Measurements from ENCODE around the gene HS3ST5. TPM values are rescaled to one million over a fixed set of nuclear protein-coding genes. Genes with fewer than 3 reads are reported as not detected.

Gene HS3ST5
- total RNA-seq, 1 experiment from 2014 or later = not detected

DNA sequence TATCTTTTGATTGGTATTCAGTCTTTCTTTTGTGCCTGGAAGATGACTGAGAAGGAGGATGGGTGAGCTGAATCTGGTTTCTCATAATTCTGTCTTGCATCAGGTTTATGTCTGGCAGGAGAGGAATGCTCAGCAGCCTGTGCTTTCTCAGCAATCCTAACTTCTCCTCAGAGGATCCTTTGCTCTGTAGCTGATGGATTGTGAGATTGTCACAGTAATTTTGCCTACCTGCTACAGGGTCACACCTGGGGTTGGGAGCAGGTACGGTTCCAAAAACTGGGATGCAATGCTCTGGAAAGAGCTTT, 2.1 kb upstream of the HS3ST5 start:
- Histone ChIP-seq H2AFZ (ENCODE audit: low read depth, low read length, poor library complexity, severe bottlenecking) (no peak overlapping the region), H3K27me3 (ENCODE audit: insufficient read depth, low read length) (peaks cover 13% of the 10 kb centered on the region; the same call in 1 of the 2 replicates), H3K27ac (ENCODE audit: low read depth, low read length) (no peak overlapping the region), H3K36me3 (ENCODE audit: control insufficient read depth in 1 of 2, insufficient read depth in 2 of 2, low read length in 2 of 2) (no peaks in the 10 kb centered on the region), H3K4me3 (replicated peaks in 1 of 2; ENCODE audit: low read depth in 1 of 2, low read length in 2 of 2) (no peak overlapping the region), H4K20me1 (ENCODE audit: insufficient read depth) (no peaks in the 10 kb centered on the region), H3K4me2 (ENCODE audit: low read length) (no peak overlapping the region), H3K9ac (ENCODE audit: low read length) (no peak overlapping the region), H3K9me3 (ENCODE audit: control insufficient read depth in 1 of 2, insufficient read depth in 1 of 2, low read depth in 1 of 2, low read length in 2 of 2) (no peaks in the 10 kb centered on the region), H3K79me2 (ENCODE audit: insufficient read depth, low read length) (no peaks in the 10 kb centered on the region), H3K9me2 (ENCODE audit: insufficient read depth) (no peaks in the 10 kb centered on the region), H3K4me1 (ENCODE audit: control insufficient read depth in 1 of 2, insufficient read depth in 2 of 2, low read length in 2 of 2) (no peaks in the 10 kb centered on the region)
- DNase-seq (ENCODE audit: low read depth, low spot score) = no peak
- ATAC-seq = no peak
- RAD21 ChIA-PET (ENCODE audit: low non-redundant PET in 1 of 2, low total read pairs in 2 of 2, uncharacterized antibody in 2 of 2, unreplicated experiment in 2 of 2) = no interaction called here
- TF ChIP-seq, protein P1, sequence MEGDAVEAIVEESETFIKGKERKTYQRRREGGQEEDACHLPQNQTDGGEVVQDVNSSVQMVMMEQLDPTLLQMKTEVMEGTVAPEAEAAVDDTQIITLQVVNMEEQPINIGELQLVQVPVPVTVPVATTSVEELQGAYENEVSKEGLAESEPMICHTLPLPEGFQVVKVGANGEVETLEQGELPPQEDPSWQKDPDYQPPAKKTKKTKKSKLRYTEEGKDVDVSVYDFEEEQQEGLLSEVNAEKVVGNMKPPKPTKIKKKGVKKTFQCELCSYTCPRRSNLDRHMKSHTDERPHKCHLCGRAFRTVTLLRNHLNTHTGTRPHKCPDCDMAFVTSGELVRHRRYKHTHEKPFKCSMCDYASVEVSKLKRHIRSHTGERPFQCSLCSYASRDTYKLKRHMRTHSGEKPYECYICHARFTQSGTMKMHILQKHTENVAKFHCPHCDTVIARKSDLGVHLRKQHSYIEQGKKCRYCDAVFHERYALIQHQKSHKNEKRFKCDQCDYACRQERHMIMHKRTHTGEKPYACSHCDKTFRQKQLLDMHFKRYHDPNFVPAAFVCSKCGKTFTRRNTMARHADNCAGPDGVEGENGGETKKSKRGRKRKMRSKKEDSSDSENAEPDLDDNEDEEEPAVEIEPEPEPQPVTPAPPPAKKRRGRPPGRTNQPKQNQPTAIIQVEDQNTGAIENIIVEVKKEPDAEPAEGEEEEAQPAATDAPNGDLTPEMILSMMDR (IDR thresholded peaks at IDR 0.05 in 2 of 3, conservative IDR thresholded peaks at IDR 0.05 in 1 of 3; ENCODE audit: borderline replicate concordance in 1 of 3, insufficient read depth in 1 of 3, low read depth in 2 of 3, low read length in 2 of 3) = no peak
- TF ChIP-seq RAD21 (IDR thresholded peaks at IDR 0.05; ENCODE audit: low read depth) (no peak), TCF7L2 (IDR thresholded peaks at IDR 0.05; ENCODE audit: borderline replicate concordance, extremely low read depth, insufficient read depth, insufficient read length) (no peak), ZNF274 (IDR thresholded peaks at IDR 0.05; ENCODE audit: low read depth, low read length) (no peak), SP1 (IDR thresholded peaks at IDR 0.05; ENCODE audit: low read depth) (no peak), ELF1 (IDR thresholded peaks at IDR 0.05; ENCODE audit: borderline replicate concordance, low read depth) (no peak), ZFX (IDR thresholded peaks at IDR 0.05) (no peak), SRF (IDR thresholded peaks at IDR 0.05; ENCODE audit: low read depth) (no peak), EZH2phosphoT487 (IDR thresholded peaks at IDR 0.05; ENCODE audit: borderline replicate concordance) (no peak), FOSL1 (IDR thresholded peaks at IDR 0.05; ENCODE audit: low read depth) (no peak), EGR1 (IDR thresholded peaks at IDR 0.05; ENCODE audit: low read depth) (no peak), POLR2A (IDR thresholded peaks at IDR 0.05; ENCODE audit: borderline replicate concordance, extremely low read depth, insufficient read depth, insufficient read length) (no peak), CEBPB (IDR thresholded peaks at IDR 0.05; ENCODE audit: low read depth) (no peak), CBX3 (IDR thresholded peaks at IDR 0.05; ENCODE audit: low read depth) (no peak), SIN3A (IDR thresholded peaks at IDR 0.05; ENCODE audit: low read depth) (no peak)
- TF ChIP-seq, protein P2, sequence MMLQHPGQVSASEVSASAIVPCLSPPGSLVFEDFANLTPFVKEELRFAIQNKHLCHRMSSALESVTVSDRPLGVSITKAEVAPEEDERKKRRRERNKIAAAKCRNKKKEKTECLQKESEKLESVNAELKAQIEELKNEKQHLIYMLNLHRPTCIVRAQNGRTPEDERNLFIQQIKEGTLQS (IDR thresholded peaks at IDR 0.05) = no peak
- TF ChIP-seq, protein P3, sequence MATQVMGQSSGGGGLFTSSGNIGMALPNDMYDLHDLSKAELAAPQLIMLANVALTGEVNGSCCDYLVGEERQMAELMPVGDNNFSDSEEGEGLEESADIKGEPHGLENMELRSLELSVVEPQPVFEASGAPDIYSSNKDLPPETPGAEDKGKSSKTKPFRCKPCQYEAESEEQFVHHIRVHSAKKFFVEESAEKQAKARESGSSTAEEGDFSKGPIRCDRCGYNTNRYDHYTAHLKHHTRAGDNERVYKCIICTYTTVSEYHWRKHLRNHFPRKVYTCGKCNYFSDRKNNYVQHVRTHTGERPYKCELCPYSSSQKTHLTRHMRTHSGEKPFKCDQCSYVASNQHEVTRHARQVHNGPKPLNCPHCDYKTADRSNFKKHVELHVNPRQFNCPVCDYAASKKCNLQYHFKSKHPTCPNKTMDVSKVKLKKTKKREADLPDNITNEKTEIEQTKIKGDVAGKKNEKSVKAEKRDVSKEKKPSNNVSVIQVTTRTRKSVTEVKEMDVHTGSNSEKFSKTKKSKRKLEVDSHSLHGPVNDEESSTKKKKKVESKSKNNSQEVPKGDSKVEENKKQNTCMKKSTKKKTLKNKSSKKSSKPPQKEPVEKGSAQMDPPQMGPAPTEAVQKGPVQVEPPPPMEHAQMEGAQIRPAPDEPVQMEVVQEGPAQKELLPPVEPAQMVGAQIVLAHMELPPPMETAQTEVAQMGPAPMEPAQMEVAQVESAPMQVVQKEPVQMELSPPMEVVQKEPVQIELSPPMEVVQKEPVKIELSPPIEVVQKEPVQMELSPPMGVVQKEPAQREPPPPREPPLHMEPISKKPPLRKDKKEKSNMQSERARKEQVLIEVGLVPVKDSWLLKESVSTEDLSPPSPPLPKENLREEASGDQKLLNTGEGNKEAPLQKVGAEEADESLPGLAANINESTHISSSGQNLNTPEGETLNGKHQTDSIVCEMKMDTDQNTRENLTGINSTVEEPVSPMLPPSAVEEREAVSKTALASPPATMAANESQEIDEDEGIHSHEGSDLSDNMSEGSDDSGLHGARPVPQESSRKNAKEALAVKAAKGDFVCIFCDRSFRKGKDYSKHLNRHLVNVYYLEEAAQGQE (IDR thresholded peaks at IDR 0.05; ENCODE audit: low read depth) = no peak
- TF ChIP-seq, protein P4, sequence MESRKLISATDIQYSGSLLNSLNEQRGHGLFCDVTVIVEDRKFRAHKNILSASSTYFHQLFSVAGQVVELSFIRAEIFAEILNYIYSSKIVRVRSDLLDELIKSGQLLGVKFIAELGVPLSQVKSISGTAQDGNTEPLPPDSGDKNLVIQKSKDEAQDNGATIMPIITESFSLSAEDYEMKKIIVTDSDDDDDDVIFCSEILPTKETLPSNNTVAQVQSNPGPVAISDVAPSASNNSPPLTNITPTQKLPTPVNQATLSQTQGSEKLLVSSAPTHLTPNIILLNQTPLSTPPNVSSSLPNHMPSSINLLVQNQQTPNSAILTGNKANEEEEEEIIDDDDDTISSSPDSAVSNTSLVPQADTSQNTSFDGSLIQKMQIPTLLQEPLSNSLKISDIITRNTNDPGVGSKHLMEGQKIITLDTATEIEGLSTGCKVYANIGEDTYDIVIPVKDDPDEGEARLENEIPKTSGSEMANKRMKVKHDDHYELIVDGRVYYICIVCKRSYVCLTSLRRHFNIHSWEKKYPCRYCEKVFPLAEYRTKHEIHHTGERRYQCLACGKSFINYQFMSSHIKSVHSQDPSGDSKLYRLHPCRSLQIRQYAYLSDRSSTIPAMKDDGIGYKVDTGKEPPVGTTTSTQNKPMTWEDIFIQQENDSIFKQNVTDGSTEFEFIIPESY (IDR thresholded peaks at IDR 0.05; ENCODE audit: extremely low read depth, insufficient replicate concordance, low read length) = no peak
- TF ChIP-seq, protein P5, sequence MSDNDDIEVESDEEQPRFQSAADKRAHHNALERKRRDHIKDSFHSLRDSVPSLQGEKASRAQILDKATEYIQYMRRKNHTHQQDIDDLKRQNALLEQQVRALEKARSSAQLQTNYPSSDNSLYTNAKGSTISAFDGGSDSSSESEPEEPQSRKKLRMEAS (IDR thresholded peaks at IDR 0.05) = no peak
- BruUV-seq (replicated peaks) = no TSS peak
- CTCF ChIA-PET = no interaction called here
- POLR2A ChIA-PET = interaction anchor here (0.6 kb wide), 1 partner anchor 1775 kb away, joined by 3 read pairs; no protein-coding TSS in a partner anchor
- intact Hi-C loops (cut with micrococcal nuclease) = no loop called here

Measured in HCT116 (cell line).